AG04450 (cell line): ENCODE data around the gene PRR23E. TPM values are rescaled to one million over a fixed set of nuclear protein-coding genes. Genes with fewer than 3 reads are reported as not detected.

Experiments used
- CTCF ChIA-PET: fragments of 300-600, 350-600 bp; formaldehyde crosslinking; extraction: SDS; loops from one replicate; lab custom pipeline; 2022; ENCODE audit warnings: antibody characterized with exemption, inconsistent platforms; lab: Charles Lee
- POLR2A ChIA-PET: fragments of 350-600 bp; formaldehyde crosslinking; extraction: SDS; loops from one replicate; lab custom pipeline; 2021; ENCODE audit warnings: antibody characterized with exemption, inconsistent platforms; lab: Yijun Ruan, JAX
- DNase-seq: peaks from one replicate; pipeline ENCODE4 v3.0.0-alpha.2; 2011; ENCODE audit warnings: low read depth, low spot score
- H3K27ac ChIP-seq: one replicate; pipeline ENCODE4 v1.5.1; 2012; ENCODE audit warnings: low read depth, low read length, control low read depth
- H3K27me3 ChIP-seq: one replicate; pipeline ENCODE4 v1.6.0; 2012; ENCODE audit warnings: low read length; ENCODE audit not compliant: control insufficient read depth, insufficient read depth
- H3K4me3 ChIP-seq: 2 replicates; pipeline ENCODE4 v1.5.1; 2011; ENCODE audit warnings: mild to moderate bottlenecking, low read depth, low read length, control low read depth
- H3K9me3 ChIP-seq: 2 replicates; pipeline ENCODE4 v1.5.1; 2012; ENCODE audit warnings: low read length; ENCODE audit not compliant: control insufficient read depth, insufficient read depth
- CTCF ChIP-seq: IDR thresholded peaks from 2 replicates; pipeline ENCODE4 v1.5.1; 2011; ENCODE audit warnings: low read depth, low read length, control low read depth, inconsistent platforms
- polyA plus RNA-seq: library from polyadenylated mRNA; depleted of rRNA; stranded (reverse); fragments of >200 nt; gene quantifications from 2 replicates; pipeline ENCODE4 v1.2.3, GENCODE V29; 2011

Gene PRR23E
- polyA plus RNA-seq, 1 experiment = not detected

GRCh38 chr3:127193341-127193740 is 410 bp downstream of the PRR23E start:
- ChIA-PET CTCF (interaction anchor here (0.7 kb wide), 1 partner anchor 354 kb away, joined by 3 read pairs; no protein-coding TSS in a partner anchor), POLR2A (no interaction called here)
- Histone ChIP-seq H3K4me3 (no peak overlapping the region), H3K27me3 (peaks cover 2% of the 10 kb centered on the region), H3K9me3 (no peaks in the 10 kb centered on the region; the same call in 1 of the 2 replicates), H3K27ac (no peak overlapping the region)
- no peak for TF ChIP-seq CTCF
- no peak for DNase-seq

GRCh38 chr3:127193775-127194174 is 844 bp downstream of the PRR23E start:
- ChIA-PET CTCF (interaction anchor here (0.6 to 0.7 kb wide), 2 partner anchors 350 to 353 kb away, joined by 3 read pairs; no protein-coding TSS in a partner anchor), POLR2A (no interaction called here)
- no peak overlapping the region for H3K27ac ChIP-seq
- DNase-seq = no peak
- peaks cover 2% of the 10 kb centered on the region for H3K27me3 ChIP-seq
- H3K9me3 ChIP-seq = no peaks in the 10 kb centered on the region; the same call in 1 of the 2 replicates
- no peak overlapping the region for H3K4me3 ChIP-seq
- no peak for TF ChIP-seq CTCF

GRCh38 chr3:127194601-127195187 is 1.8 kb downstream of the PRR23E start:
- no peak for DNase-seq
- Histone ChIP-seq H3K27ac (no peak overlapping the region), H3K9me3 (no peaks in the 10 kb centered on the region; the same call in 1 of the 2 replicates), H3K27me3 (peaks cover 2% of the 10 kb centered on the region), H3K4me3 (no peak overlapping the region)
- POLR2A ChIA-PET = no interaction called here
- TF ChIP-seq CTCF = no peak
- CTCF ChIA-PET = no interaction called here

- Histone ChIP-seq H3K27me3 (peaks cover 5% of the 10 kb centered on the region), H3K4me3 (no peak overlapping the region), H3K27ac (no peak overlapping the region), H3K9me3 (no peaks in the 10 kb centered on the region; the same call in 1 of the 2 replicates)
- ChIA-PET CTCF (no interaction called here), POLR2A (no interaction called here)
- DNase-seq = no peak
- no peak for TF ChIP-seq CTCF
Observed at GRCh38 chr3:127195417-127195816, 2.5 kb downstream of the PRR23E start.

- H3K4me3 ChIP-seq = no peak overlapping the region
- H3K9me3 ChIP-seq = no peaks in the 10 kb centered on the region; the same call in 1 of the 2 replicates
- POLR2A ChIA-PET = no interaction called here
- TF ChIP-seq CTCF = no peak
- no peak for DNase-seq
- H3K27ac ChIP-seq = no peak overlapping the region
- CTCF ChIA-PET = no interaction called here
- peaks cover 5% of the 10 kb centered on the region for H3K27me3 ChIP-seq
Observed at GRCh38 chr3:127196002-127196401, 3.1 kb downstream of the PRR23E start.
